HepG2 (cell line): ENCODE measurements around the gene MAPK8. TPM values are rescaled to one million over a fixed set of nuclear protein-coding genes. Genes with fewer than 3 reads are reported as not detected.

Source experiments
- ARID5B ChIP-seq: IDR thresholded peaks from 2 replicates; pipeline ENCODE4 v1.4.0; 2020; ENCODE audit warnings: mild to moderate bottlenecking, missing genetic modification reagents
- FOXA3 ChIP-seq: IDR thresholded peaks from 2 replicates; pipeline ENCODE4 v1.6.1; 2016; ENCODE audit warnings: missing genetic modification reagents, missing compliant biosample characterization
- FOXP1 ChIP-seq, 2 experiments: fragments of 450-650 bp in 1 of 2; IDR thresholded peaks; 2 replicates each; pipeline ENCODE4 v1.6.1; 2017 to 2018; ENCODE audit warnings: antibody characterized with exemption in 1 of 2
- GATAD2A ChIP-seq: IDR thresholded peaks from 2 replicates; pipeline ENCODE4 v1.6.1; 2016
- HIVEP1 ChIP-seq: sonication (generic); formaldehyde crosslinking; IDR thresholded peaks from 2 replicates; pipeline ENCODE4 v1.4.0; 2020; ENCODE audit warnings: mild to moderate bottlenecking, missing genetic modification reagents
- RBM39 ChIP-seq: fragments of 200-400 bp; formaldehyde crosslinking; IDR thresholded peaks from one replicate; pipeline ENCODE4 v1.6.1; 2018; ENCODE audit warnings: antibody characterized with exemption, mild to moderate bottlenecking, low read depth, low read length; ENCODE audit not compliant: poor library complexity, severe bottlenecking
- RFX1 ChIP-seq: fragments of 450-650 bp; IDR thresholded peaks from 2 replicates; pipeline ENCODE4 v1.6.1; 2017
- RORA ChIP-seq: sonication (generic); formaldehyde crosslinking; IDR thresholded peaks from 2 replicates; pipeline ENCODE4 v1.5.0; 2020; ENCODE audit warnings: mild to moderate bottlenecking, missing genetic modification reagents, moderate library complexity
- TCF12 ChIP-seq, 2 experiments: fragments of 450-650 bp in 1 of 2; sonication (generic) in 1 of 2; formaldehyde crosslinking in 1 of 2; IDR thresholded peaks; 2 replicates each; pipeline versions ENCODE4 v1.6.1 to v1.8.0; 2017 to 2022; ENCODE audit warnings: antibody characterized with exemption in 1 of 2, mild to moderate bottlenecking in 1 of 2, missing genetic modification reagents in 1 of 2, moderate library complexity in 1 of 2
- ZNF18 ChIP-seq: sonication (generic); formaldehyde crosslinking; IDR thresholded peaks from 2 replicates; pipeline ENCODE4 v1.8.0; 2022; ENCODE audit warnings: mild to moderate bottlenecking, missing genetic modification reagents; ENCODE audit not compliant: insufficient replicate concordance
- ZNF550 ChIP-seq: sonication (generic); formaldehyde crosslinking; IDR thresholded peaks from 2 replicates; pipeline ENCODE4 v1.4.0; 2020; ENCODE audit warnings: mild to moderate bottlenecking, missing genetic modification reagents, borderline replicate concordance
- ZNF572 ChIP-seq: sonication (generic); formaldehyde crosslinking; IDR thresholded peaks from 2 replicates; pipeline ENCODE4 v1.5.1; 2020; ENCODE audit warnings: mild to moderate bottlenecking, missing genetic modification reagents
- polyA plus RNA-seq, 8 experiments: library from polyadenylated mRNA; depleted of rRNA in 3 of 8; stranded (reverse) in 7 of 8; unstranded in 1 of 8; fragments of >200 nt; fragmentation: Illumina TruSeq in 4 of 8; extraction: Trizol in 4 of 8; gene quantifications; 2 replicates each; pipeline versions ENCODE4 v1.2.1 to v1.2.3, GENCODE V29; 2011 to 2016; ENCODE audit warnings: low read depth in 4 of 8, missing spikeins in 1 of 8, mixed read lengths in 1 of 8; ENCODE audit not compliant: insufficient read depth in 1 of 8
- total RNA-seq, 5 experiments: library from RNA; depleted of rRNA; stranded (reverse); fragments of >200 nt; fragmentation: Illumina TruSeq; extraction: Trizol; gene quantifications; 2 replicates each; pipeline ENCODE4 v1.2.3, GENCODE V29; 2016; ENCODE audit warnings: low read depth in 1 of 5
- TF ChIP-seq, protein P1 (sequence below), 2 experiments: fragments of 450-650 bp in 1 of 2; sonication (generic) in 1 of 2; formaldehyde crosslinking; IDR thresholded peaks; 2 replicates each; pipeline versions ENCODE4 v1.5.0 to v1.8.0; 2020 to 2022; ENCODE audit warnings: mild to moderate bottlenecking in 1 of 2, missing genetic modification reagents in 1 of 2

Gene MAPK8
- total and polyA plus RNA-seq, 2 of the 13 experiments (the other 11 are each of a cell fraction or from before 2014, with no cell fraction given), result 41.6 to 47.3 TPM

- TF ChIP-seq ARID5B (CRISPR knock-in tag) (0 out of 2 replicates have a peak, but pooled peaks have one; percentile 15), TCF12 (IDR thresholded peaks at IDR 0.05) (no peak), TCF12 (CRISPR knock-in tag; IDR thresholded peaks at IDR 0.05) (no peak), RBM39 (no peak), FOXP1 (IDR thresholded peaks at IDR 0.05) (no peak), FOXP1 (CRISPR knock-in tag; IDR thresholded peaks at IDR 0.05) (peak; percentile 32; the same call in 1 of the 2 replicates), RORA (CRISPR knock-in tag) (no peak), HIVEP1 (no peak), ZNF550 (CRISPR knock-in tag) (no peak), GATAD2A (CRISPR knock-in tag) (0 out of 2 replicates have a peak, but pooled peaks have one; percentile 17), RFX1 (no peak), FOXA3 (CRISPR knock-in tag) (0 out of 2 replicates have a peak, but pooled peaks have one; percentile 15), ZNF18 (no peak), ZNF572 (no peak)
- TF ChIP-seq, protein P1, sequence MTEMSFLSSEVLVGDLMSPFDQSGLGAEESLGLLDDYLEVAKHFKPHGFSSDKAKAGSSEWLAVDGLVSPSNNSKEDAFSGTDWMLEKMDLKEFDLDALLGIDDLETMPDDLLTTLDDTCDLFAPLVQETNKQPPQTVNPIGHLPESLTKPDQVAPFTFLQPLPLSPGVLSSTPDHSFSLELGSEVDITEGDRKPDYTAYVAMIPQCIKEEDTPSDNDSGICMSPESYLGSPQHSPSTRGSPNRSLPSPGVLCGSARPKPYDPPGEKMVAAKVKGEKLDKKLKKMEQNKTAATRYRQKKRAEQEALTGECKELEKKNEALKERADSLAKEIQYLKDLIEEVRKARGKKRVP (CRISPR knock-in tag; IDR thresholded peaks at IDR 0.05), result peak in 1 of 2 experiments; percentile 90; a peak in 2 of 4 replicates
Measured at GRCh38 chr10:48332166-48332870, 25.8 kb downstream of the MAPK8 start (continued).
